ENCODE results near the gene LCA5L. TPM values are rescaled to one million over a fixed set of nuclear protein-coding genes. Genes with fewer than 3 reads are reported as not detected.

LCA5L gene
- total RNA-seq, 2 donors from 2014 or later = 0.26 to 1.5 TPM

DNA sequence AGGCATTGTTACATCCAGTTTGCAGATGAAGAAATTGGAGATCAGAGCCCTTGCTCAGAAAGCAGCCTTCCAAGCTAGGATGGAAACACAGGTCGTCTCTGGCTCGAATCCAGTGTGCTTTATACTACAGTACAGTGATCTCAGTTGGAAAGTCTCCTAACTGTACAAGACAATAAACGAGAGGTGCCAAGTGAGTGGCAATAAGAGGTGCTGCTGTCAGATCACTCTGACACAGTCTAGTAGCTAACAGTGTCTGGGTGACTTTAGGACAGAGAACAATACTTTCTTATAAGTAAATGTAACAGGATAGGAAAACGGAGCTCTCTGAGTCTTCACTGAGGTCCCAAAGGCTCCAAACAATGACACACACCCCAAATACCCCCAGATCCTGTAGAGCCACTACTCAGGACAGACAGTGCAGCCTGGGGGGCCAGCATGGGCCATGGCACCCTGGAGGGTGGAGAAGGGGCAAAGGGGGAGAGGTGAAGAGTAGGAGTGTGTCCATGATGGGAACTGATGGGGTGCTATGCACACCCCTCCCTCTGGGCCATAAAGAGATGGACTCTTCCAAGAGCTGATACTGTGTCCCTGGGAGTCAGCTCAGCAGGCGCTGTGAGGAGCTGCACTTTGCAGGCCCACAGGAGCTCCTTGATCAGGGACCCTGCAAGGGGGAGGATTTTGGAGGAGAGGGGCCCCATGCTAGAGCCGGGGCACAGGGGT is 9.5 kb upstream of the LCA5L start:
- TF ChIP-seq, protein P1, sequence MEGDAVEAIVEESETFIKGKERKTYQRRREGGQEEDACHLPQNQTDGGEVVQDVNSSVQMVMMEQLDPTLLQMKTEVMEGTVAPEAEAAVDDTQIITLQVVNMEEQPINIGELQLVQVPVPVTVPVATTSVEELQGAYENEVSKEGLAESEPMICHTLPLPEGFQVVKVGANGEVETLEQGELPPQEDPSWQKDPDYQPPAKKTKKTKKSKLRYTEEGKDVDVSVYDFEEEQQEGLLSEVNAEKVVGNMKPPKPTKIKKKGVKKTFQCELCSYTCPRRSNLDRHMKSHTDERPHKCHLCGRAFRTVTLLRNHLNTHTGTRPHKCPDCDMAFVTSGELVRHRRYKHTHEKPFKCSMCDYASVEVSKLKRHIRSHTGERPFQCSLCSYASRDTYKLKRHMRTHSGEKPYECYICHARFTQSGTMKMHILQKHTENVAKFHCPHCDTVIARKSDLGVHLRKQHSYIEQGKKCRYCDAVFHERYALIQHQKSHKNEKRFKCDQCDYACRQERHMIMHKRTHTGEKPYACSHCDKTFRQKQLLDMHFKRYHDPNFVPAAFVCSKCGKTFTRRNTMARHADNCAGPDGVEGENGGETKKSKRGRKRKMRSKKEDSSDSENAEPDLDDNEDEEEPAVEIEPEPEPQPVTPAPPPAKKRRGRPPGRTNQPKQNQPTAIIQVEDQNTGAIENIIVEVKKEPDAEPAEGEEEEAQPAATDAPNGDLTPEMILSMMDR (IDR thresholded peaks at IDR 0.05) = no peak
- peaks cover 0 to 17% of the 10 kb centered on the region in 2 donors for H3K4me1 ChIP-seq

GRCh38 chr21:39453571-39454179 is 8.1 kb upstream of the LCA5L start:
- Histone ChIP-seq H3K9me3 (no peaks in the 10 kb centered on the region), H3K36me3 (no peaks in the 10 kb centered on the region), H3K27me3 (no peaks in the 10 kb centered on the region), H3K27ac (peak overlapping the region; percentile 80 to 95), H3K4me3 (peak overlapping the region in 1 of 2 donors; percentile 49), H3K4me1 (peaks cover 0 to 17% of the 10 kb centered on the region in 2 donors)
- TF ChIP-seq, protein P1 (IDR thresholded peaks at IDR 0.05) = no peak
- DNase-seq (ENCODE audit: low spot score) = no peak

More for the DNA sequence above, 9.5 kb upstream of the LCA5L start:
- Histone ChIP-seq H3K27me3 (no peaks in the 10 kb centered on the region), H3K27ac (peak overlapping the region in 1 of 2 donors; percentile 95), H3K9me3 (no peaks in the 10 kb centered on the region), H3K4me3 (no peak overlapping the region), H3K36me3 (no peaks in the 10 kb centered on the region)
- DNase-seq (ENCODE audit: low spot score) = no peak

DNA sequence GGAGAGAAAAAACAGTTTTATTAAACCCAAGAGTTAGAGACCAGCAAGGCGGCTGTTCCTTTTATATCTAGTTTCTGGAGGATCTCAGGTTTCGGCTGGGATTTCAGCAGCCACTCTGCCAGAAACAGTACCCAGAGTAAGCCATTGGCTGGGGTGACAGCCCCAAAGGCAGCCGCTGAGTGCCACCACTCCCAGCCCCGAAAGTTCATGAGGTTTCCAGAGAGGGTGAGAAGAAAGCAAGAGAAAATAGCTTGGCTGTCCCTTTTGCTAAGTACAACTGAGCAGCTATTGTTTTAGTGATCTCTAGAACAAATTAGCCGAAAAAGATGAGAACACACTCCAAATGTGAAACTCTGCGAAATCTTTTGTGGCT is 7.4 kb upstream of the LCA5L start:
- Histone ChIP-seq H3K4me1 (peaks cover 0 to 17% of the 10 kb centered on the region in 2 donors), H3K36me3 (no peaks in the 10 kb centered on the region), H3K27ac (peak overlapping the region; percentile 80 to 95), H3K9me3 (no peaks in the 10 kb centered on the region), H3K27me3 (no peaks in the 10 kb centered on the region), H3K4me3 (peak overlapping the region; percentile 42 to 49)
- no peak for DNase-seq (ENCODE audit: low spot score)
- TF ChIP-seq, protein P1 (IDR thresholded peaks at IDR 0.05) = no peak

DNA sequence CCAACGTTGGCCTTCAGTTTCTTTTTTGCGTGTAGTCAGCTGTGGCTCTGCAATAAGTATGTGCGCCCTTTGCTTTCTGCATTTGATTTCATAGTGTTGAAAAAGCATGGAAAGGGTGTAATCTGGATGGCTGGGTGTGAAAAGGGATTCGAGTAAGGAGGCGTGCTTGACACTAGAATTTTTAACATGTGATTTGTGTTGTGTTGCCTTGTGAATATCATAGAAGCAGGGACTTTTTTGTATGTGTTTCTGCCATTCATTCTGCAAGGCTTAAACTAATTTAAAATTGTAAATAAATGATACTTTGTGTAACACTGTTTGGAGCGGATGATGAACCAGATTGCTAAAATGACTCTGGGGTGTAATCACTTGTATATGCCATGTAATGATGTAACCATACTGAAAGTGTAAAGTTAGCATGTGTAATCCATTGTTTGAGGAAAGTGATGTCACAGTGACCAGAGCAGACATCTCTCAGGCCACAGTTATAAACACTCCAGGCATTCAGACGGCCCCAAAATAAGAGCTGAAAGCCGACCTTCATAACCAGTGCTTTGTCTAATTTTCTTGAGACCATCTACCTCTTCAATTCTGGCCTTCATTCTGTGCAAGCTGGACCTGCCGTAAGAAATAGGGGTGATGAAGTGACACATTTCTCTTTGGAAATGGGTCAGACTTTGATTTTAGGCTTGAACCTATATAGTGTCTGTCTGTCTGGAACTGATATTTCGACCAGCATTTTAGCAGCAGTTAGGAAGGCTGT is 6.8 kb upstream of the LCA5L start:
- Histone ChIP-seq H3K4me1 (peaks cover 0 to 17% of the 10 kb centered on the region in 2 donors), H3K4me3 (peak overlapping the region; percentile 42 to 49), H3K27ac (peak overlapping the region; percentile 80 to 95), H3K27me3 (no peaks in the 10 kb centered on the region), H3K9me3 (no peaks in the 10 kb centered on the region), H3K36me3 (no peaks in the 10 kb centered on the region)
- TF ChIP-seq, protein P1 (IDR thresholded peaks at IDR 0.05) = no peak
- no peak for DNase-seq (ENCODE audit: low spot score)

DNA sequence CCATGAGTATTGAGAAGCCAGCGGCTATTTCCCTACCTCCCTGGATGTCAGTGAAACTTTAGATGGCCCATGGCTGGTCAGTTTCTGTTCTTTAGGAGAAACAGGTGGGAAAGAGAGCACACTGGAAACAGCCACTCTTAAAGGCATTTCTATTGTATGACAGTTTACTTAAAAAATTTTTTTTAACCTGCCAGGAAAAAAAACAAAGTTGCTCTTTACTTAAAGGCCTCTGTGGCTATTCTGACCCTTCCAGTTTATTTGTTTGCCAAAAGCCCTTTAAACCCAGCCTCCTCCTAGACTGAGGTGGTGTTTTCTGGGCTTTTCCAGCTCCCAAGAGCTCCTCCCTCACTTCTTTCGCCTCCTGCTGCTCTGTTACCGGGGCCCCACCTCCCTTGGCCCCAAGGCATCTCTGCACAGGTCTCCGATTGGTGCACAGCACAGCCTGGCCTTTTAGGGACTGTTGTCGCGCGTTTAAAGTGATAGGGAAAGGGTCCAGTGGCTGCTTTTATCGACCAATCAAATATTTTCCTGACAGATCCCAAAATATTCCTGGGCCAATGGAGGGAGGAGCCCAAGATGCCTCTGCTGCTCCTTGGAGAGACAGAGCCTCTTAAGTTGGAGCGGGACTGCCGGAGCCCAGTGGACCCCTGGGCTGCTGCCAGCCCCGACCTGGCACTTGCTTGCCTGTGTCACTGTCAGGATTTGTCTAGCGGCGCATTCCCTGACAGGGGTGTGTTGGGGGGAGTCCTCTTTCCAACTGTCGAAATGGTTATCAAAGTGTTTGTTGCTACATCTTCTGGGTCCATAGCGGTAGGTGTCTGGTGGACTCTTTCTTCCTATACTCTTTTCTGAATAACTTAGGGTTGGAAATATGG is 6.0 kb upstream of the LCA5L start, which contains the start of gene SH3BGR:
Gene SH3BGR, plus strand, starts transcription at position 639 of the 875 bp plus-strand sequence. Its CDS starts 127 bp downstream, at position 766.
- Histone ChIP-seq H3K4me3 (peak within 1 kb of the TSS; percentile 42 to 49), H3K4me1 (peaks cover 0 to 19% of the 10 kb centered on the region in 2 donors), H3K9me3 (no peaks in the 10 kb centered on the region), H3K36me3 (no peaks in the 10 kb centered on the region), H3K27me3 (no peaks in the 10 kb centered on the region), H3K27ac (peak within 1 kb of the TSS; percentile 80 to 95)
- DNase-seq (ENCODE audit: low spot score) = peak; percentile 84
- TF ChIP-seq, protein P1 (IDR thresholded peaks at IDR 0.05) = no peak
